CD4-positive, alpha-beta T cell (primary cell): ENCODE measurements around the gene MYL9. TPM values are rescaled to one million over a fixed set of nuclear protein-coding genes. Genes with fewer than 3 reads are reported as not detected.

Source experiments
- ATAC-seq: fragments of 200-7000 bp; cut with Tn5 transposase; one replicate; pipeline ENCODE4 v1.10.0; 2022; ENCODE audit warnings: mild to moderate bottlenecking; ENCODE audit not compliant: poor library complexity
- CTCF ChIA-PET: fragments of 350-600 bp; sonication (Branson Sonifier 250); formaldehyde crosslinking; loops from one replicate; lab custom pipeline; 2021; ENCODE audit warnings: antibody characterized with exemption, inconsistent platforms; lab: Charles Lee
- POLR2A ChIA-PET: fragments of 350-600 bp; sonication (Branson Sonifier 250); formaldehyde crosslinking; loops from one replicate; lab custom pipeline; 2021; ENCODE audit warnings: antibody characterized with exemption, inconsistent platforms; lab: Charles Lee
- DNase-seq, 14 experiments: peaks; one replicate each; pipeline ENCODE4 v3.0.0-alpha.2; 2013 to 2020; ENCODE audit warnings: mixed read lengths in 2 of 14
- H3K27ac ChIP-seq, 2 donors: one replicate each; pipeline versions ENCODE4 v1.5.1 to v1.7.0; 2013; ENCODE audit warnings: low read length in 2 of 2, low read depth in 1 of 2, mild to moderate bottlenecking in 1 of 2
- H3K27me3 ChIP-seq, 2 experiments: 1 replicate in 1 of 2; 2 replicates in 1 of 2; pipeline versions ENCODE4 v1.6.1 to v1.7.0; 2013; ENCODE audit warnings: low read length in 2 of 2, control low read depth in 1 of 2, mild to moderate bottlenecking in 1 of 2, moderate library complexity in 1 of 2; ENCODE audit not compliant: insufficient read depth in 2 of 2, control insufficient read depth in 1 of 2
- H3K36me3 ChIP-seq: one replicate; pipeline ENCODE4 v1.6.1; 2013; ENCODE audit warnings: low read length, control low read depth; ENCODE audit not compliant: insufficient read depth
- H3K4me1 ChIP-seq: one replicate; pipeline ENCODE4 v1.6.1; 2013; ENCODE audit warnings: low read length, control low read depth; ENCODE audit not compliant: insufficient read depth
- H3K4me3 ChIP-seq: one replicate; pipeline ENCODE4 v1.5.1; 2013; ENCODE audit warnings: mild to moderate bottlenecking, low read length, moderate library complexity
- H3K9me3 ChIP-seq, 2 experiments: 1 replicate in 1 of 2; 2 replicates in 1 of 2; pipeline versions ENCODE4 v1.6.1 to v1.7.0; 2013; ENCODE audit warnings: low read length in 2 of 2, mild to moderate bottlenecking in 2 of 2, control low read depth in 1 of 2, moderate library complexity in 1 of 2; ENCODE audit not compliant: control insufficient read depth in 1 of 2, insufficient read depth in 1 of 2
- H3K27ac Mint-ChIP-seq: one replicate; pipeline ENCODE4 v1.8.0; 2020; ENCODE audit warnings: mixed read lengths
- H3K27me3 Mint-ChIP-seq: one replicate; pipeline ENCODE4 v1.8.0; 2021; ENCODE audit warnings: mixed read lengths
- H3K36me3 Mint-ChIP-seq: one replicate; pipeline ENCODE4 v1.8.0; 2021; ENCODE audit warnings: low read depth, mixed read lengths
- H3K4me1 Mint-ChIP-seq: one replicate; pipeline ENCODE4 v1.8.0; 2021; ENCODE audit warnings: low read depth, mixed read lengths
- H3K4me3 Mint-ChIP-seq: one replicate; pipeline ENCODE4 v1.8.0; 2020; ENCODE audit warnings: mild to moderate bottlenecking, mixed read lengths
- H3K9me3 Mint-ChIP-seq: one replicate; pipeline ENCODE4 v1.8.0; 2020; ENCODE audit warnings: mixed read lengths
- intact Hi-C, 2 experiments: fragments of 100-400 bp; cut with DNase I in 1 of 2; cut with micrococcal nuclease in 1 of 2; formaldehyde crosslinking; loops; one replicate each; pipeline versions ENCODE4 v1.15.1 to v1.9.0; 2023 to 2025; cut with DNase I, micrococcal nuclease
- total RNA-seq, 174 experiments: library from RNA in 2 of 174; stranded (reverse) in 2 of 174; gene quantifications; one replicate each; pipeline ENCODE4 v1.2.3 and lab custom pipeline; 2021 to 2026
- TF ChIP-seq, protein P1 (sequence below): fragments of 200-600 bp; IDR thresholded peaks from one replicate; pipeline ENCODE4 v1.8.0; 2022; ENCODE audit warnings: antibody characterized with exemption, mild to moderate bottlenecking

The MYL9 gene
- total RNA-seq, 2 experiments from 2014 or later, result not detected

DNA sequence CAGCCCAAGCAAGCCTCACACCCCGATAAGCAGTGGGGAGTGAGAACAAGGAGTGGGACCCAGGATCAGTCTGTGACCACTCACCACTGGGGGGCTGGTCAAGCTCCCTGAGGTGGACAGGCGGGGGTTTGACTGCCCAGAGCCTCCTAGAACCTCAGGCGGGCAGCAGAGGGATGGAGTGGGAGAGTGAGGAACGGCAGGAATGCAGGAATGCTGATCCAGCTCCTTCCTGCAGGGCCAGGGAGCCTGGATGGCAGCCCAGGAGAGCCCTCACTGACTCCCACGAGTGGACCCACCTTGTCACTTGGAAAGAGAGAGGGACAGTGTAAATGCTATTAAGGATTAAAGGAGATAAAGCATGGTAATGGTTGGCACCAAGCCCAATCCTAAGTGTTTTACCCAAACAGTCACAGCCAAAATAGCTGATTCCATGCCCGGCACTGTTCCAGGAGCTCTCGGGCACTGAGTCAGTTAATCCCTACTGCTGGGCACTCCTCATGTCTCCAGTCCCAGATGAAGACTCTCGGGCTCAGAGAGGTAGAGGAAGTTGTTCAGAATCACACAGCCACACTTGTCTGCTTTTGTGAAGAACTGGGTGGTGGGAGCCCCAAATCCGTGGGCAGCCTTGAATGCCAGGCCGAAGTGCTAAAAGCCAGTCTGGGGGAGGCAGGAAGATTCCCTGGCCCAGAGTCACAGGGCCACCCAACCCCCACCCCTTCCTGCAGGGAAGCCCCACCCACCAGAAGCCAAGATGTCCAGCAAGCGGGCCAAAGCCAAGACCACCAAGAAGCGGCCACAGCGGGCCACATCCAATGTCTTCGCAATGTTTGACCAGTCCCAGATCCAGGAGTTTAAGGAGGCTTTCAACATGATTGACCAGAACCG is 3.1 kb downstream of the MYL9 start:
- Mint-ChIP-seq H3K27ac (no peak overlapping the region), H3K4me1 (no peaks in the 10 kb centered on the region), H3K4me3 (no peak overlapping the region), H3K36me3 (no peaks in the 10 kb centered on the region), H3K9me3 (no peaks in the 10 kb centered on the region), H3K27me3 (peaks cover 5% of the 10 kb centered on the region)
- POLR2A ChIA-PET, result no interaction called here
- peaks cover 0 to 6% of the 10 kb centered on the region in 2 experiments for H3K9me3 ChIP-seq
- no peaks in the 10 kb centered on the region for H3K36me3 ChIP-seq
- peaks cover 9% of the 10 kb centered on the region for H3K4me1 ChIP-seq
- CTCF ChIA-PET, result interaction anchor here (0.7 kb wide), 2 partner anchors 44 to 56 kb away, joined by 3 read pairs; no protein-coding TSS in a partner anchor
- ATAC-seq (no peak), DNase-seq (no peak)
- H3K27me3 ChIP-seq, result peaks cover 0 to 5% of the 10 kb centered on the region in 2 experiments
- no peak overlapping the region for H3K4me3 ChIP-seq
- H3K27ac ChIP-seq, result no peak overlapping the region
- TF ChIP-seq, protein P1, sequence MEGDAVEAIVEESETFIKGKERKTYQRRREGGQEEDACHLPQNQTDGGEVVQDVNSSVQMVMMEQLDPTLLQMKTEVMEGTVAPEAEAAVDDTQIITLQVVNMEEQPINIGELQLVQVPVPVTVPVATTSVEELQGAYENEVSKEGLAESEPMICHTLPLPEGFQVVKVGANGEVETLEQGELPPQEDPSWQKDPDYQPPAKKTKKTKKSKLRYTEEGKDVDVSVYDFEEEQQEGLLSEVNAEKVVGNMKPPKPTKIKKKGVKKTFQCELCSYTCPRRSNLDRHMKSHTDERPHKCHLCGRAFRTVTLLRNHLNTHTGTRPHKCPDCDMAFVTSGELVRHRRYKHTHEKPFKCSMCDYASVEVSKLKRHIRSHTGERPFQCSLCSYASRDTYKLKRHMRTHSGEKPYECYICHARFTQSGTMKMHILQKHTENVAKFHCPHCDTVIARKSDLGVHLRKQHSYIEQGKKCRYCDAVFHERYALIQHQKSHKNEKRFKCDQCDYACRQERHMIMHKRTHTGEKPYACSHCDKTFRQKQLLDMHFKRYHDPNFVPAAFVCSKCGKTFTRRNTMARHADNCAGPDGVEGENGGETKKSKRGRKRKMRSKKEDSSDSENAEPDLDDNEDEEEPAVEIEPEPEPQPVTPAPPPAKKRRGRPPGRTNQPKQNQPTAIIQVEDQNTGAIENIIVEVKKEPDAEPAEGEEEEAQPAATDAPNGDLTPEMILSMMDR, result no peak
- intact Hi-C loops, result no loop called here

DNA sequence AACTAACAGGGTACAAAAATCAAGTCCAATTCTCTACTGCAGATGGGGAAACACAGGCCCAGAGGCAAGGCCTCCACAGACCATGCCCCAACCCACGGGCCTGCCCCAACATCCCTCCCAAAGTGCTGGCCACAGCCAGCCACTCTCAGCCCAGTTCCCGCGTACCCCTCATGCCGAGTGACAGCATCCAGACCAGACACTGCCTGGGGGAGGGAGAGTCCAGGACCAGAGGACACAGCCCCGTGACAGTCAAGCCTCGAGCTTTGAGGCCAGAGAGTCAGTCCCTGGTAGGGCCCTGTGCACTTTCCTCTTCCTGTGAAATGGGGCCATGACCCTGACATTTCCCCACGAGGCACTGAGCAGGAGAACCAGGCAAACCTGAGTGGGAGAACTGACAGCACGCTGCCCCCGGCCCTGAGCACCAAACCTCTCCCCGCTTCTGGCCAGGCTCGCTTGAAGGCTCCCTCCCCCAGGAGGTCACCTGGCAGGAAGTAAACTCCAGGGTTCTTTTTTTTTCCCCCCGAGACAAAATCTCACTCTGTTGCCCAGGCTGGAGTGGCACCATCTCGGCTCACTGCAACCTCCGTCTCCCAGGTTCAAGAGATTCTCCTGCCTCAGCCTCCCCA is 4.9 kb downstream of the MYL9 start:
- POLR2A ChIA-PET, result no interaction called here
- no peaks in the 10 kb centered on the region for H3K36me3 Mint-ChIP-seq
- H3K4me3 Mint-ChIP-seq, result no peak overlapping the region
- H3K27me3 ChIP-seq, result peaks cover 0 to 3% of the 10 kb centered on the region in 2 experiments
- no peaks in the 10 kb centered on the region for H3K36me3 ChIP-seq
- H3K27me3 Mint-ChIP-seq, result no peaks in the 10 kb centered on the region
- no peak overlapping the region for H3K27ac Mint-ChIP-seq
- no peak for DNase-seq
- peaks cover 0 to 6% of the 10 kb centered on the region in 2 experiments for H3K9me3 ChIP-seq
- no peak overlapping the region for H3K4me3 ChIP-seq
- H3K4me1 ChIP-seq, result peaks cover 5% of the 10 kb centered on the region
- no peak for ATAC-seq
- CTCF ChIA-PET, result no interaction called here
- TF ChIP-seq, protein P1, result no peak
- intact Hi-C loops, result no loop called here
- H3K4me1 Mint-ChIP-seq, result no peaks in the 10 kb centered on the region
- H3K27ac ChIP-seq, result no peak overlapping the region
- no peaks in the 10 kb centered on the region for H3K9me3 Mint-ChIP-seq

DNA sequence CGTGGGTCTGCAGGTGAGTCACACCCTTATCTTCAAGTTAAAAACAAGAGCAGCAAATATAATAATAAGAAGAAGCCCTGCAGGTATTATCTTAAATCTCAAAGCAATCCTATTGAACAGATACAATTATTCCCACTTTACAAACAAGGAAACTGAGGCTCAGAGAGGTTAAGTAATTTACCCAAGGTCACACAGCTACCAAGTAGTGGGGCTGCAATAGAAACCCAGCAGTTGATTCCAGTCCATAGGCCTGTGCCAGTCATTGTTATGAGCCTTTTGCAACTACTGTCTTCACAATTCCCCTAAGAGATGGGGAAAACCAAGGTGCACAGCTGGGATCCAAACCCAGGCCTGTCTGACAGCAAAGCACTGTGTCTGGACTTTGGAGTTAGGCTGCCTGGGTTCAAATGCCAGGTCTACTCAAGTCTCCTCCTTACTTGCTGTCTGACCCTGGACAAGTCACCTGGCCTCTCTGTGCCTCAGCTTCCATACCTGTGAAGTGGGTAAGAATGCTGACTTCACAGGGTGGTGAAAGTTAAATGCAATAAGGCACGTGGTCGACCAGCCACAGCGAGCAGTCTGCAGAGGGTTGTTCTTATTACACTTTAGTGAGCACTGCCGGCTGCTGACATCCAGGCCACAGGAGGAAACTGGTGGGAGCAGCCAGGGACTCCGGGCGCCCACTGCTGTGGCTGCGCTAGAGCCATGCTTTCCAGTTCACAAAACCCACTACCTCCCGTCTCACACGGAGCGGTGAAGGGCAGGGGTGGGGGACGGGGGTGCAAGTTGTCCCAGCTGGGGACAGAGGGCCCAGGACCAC is 6.1 kb downstream of the MYL9 start:
- POLR2A ChIA-PET, result no interaction called here
- H3K9me3 ChIP-seq, result no peaks in the 10 kb centered on the region
- CTCF ChIA-PET, result no interaction called here
- Mint-ChIP-seq H3K4me3 (no peak overlapping the region), H3K9me3 (no peaks in the 10 kb centered on the region), H3K36me3 (no peaks in the 10 kb centered on the region), H3K27me3 (no peaks in the 10 kb centered on the region), H3K27ac (no peak overlapping the region), H3K4me1 (no peaks in the 10 kb centered on the region)
- H3K27me3 ChIP-seq, result no peaks in the 10 kb centered on the region
- no peak overlapping the region for H3K4me3 ChIP-seq
- intact Hi-C loops, result no loop called here
- H3K36me3 ChIP-seq, result no peaks in the 10 kb centered on the region
- no peak for ATAC-seq
- DNase-seq, result no peak
- no peak overlapping the region for H3K27ac ChIP-seq
- TF ChIP-seq, protein P1, result no peak
- H3K4me1 ChIP-seq, result no peaks in the 10 kb centered on the region
